CD4-positive, alpha-beta T cell treated with Interleukin-17A for 1 hour (primary cell): ENCODE results near the gene ENPEP.
"Not testable (repeated sequence)": the region's sequence is repeated elsewhere in the genome, so short reads cannot be mapped to it uniquely, and the experiment has no call there.

ENCODE experiments used
- DNase-seq: peaks from one replicate; pipeline ENCODE4 v3.0.0-alpha.2; 2020

Gene ENPEP

DNA sequence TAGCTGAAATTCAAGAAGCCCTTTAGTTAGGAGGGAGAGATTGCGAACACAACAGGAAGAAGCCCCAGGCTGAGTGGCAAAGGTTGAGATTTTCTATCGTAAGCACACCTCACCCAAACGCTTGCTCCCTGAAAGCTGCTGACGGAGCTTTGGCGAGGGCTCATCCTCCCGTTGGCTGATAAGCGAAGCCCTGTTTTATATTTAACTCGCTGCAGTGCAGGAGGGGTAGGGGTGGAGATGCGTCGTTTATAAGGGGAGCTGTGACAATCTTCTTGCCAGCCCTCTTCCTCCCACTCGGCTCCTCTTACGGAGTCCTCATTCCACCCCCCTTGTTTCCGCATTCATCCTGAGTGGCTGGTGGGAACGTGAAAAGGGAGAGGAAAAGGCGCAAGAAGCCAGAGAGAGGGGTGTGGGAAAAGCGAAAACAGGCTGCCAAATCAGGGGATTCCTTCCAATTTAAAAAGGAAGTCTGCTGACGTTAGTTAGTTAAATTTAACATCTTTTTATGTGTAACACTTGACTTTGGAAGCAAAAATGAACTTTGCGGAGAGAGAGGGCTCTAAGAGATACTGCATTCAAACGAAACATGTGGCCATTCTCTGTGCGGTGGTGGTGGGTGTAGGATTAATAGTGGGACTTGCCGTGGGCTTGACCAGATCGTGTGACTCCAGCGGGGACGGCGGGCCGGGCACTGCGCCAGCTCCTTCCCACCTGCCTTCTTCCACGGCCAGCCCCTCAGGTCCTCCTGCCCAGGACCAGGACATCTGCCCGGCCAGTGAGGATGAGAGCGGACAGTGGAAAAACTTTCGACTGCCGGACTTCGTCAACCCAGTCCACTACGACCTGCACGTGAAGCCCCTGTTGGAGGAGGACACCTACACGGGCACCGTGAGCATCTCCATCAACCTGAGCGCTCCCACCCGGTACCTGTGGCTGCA, at the start of gene ENPEP:
Gene ENPEP, plus strand, starts transcription at position 275 of the 938 bp plus-strand sequence. Its CDS starts 260 bp downstream, at position 535.
- DNase-seq: no peak

DNA sequence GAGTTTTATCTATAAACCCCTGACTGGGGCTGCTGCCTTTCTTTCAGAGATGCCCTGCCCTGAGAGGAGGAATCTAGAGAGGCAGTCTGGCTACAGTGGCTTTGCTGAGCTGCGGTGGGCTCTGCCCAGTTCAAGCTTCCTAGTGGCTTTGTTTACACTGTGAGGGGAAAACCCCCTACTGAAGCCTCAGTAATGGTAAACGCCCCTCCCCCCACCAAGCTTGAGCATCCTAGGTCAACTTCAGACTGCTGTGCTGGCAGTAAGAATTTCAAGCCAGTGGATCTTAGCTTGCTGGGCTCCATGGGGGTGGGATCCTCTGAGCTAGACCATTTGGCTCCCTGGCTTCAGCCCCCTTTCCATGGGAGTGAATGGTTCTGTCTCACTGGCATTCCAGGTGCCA, 44.1 kb upstream of the ENPEP start:
- not testable (repeated sequence) for DNase-seq

DNA sequence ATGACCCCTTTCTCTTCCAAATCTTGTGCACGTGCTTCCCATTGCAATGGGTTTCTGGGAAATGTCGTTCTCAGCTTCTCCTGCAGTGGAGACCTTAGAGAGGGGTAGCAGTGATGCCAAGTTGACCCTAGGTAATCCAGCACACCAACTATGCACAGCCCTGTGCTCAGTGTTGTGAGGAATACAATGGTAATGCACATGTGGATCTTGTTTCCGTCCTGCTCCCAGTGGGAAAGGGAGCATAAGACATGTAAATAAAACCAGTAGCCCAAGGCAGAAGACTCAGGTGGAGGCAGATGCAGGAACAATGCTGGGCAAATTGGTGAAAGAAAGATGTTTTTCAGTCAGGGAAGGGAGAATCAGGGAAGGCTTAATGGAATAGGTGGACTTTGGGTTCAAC, 38.7 kb upstream of the ENPEP start:
- not testable (repeated sequence) for DNase-seq

- DNase-seq: not testable (repeated sequence)
Observed at GRCh38 chr4:110439209-110439608, 36.7 kb upstream of the ENPEP start.

- DNase-seq: no peak
Observed at GRCh38 chr4:110442309-110442708, 33.6 kb upstream of the ENPEP start.

DNA sequence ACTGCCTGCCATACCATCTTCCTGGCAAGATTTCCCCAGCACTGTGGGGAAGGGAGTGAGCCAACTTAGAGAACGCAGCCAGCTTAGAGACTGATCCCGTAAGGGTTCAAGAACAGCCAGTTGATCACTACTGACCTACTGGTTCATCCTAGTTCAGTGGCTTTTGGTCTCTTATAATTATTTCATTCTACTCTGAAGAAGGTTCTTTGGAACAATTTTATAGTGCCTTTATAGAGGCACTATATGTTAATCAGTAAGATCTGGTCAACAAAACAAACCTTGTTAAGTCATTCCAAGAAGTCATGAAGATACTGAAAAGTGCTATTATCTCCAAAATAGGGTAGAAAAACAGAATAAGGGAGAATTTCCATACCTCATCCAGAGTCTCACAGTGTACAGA, 33.2 kb upstream of the ENPEP start:
- DNase-seq: no peak

DNA sequence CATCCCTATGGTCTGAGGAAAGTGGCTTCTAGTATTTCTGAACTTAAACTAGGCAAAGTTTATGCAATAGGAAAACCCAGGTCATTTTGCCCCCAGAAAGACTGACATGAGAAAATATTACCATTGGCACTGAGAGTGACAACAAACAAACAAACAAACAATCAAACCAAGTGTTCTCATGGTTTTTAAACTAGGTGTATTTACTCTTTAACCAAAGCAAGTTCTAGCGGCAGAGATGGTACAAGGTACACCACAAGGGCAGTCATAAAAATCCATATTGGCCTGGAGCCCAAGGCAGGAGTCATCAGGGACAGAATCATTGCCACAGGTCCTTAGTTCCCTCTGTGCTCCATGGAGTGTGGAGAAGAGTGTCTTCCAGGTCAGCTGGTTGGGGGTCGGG, 26.0 kb upstream of the ENPEP start:
- DNase-seq: no peak

GRCh38 chr4:110452546-110452945, 23.4 kb upstream of the ENPEP start:
- DNase-seq: no peak

DNA sequence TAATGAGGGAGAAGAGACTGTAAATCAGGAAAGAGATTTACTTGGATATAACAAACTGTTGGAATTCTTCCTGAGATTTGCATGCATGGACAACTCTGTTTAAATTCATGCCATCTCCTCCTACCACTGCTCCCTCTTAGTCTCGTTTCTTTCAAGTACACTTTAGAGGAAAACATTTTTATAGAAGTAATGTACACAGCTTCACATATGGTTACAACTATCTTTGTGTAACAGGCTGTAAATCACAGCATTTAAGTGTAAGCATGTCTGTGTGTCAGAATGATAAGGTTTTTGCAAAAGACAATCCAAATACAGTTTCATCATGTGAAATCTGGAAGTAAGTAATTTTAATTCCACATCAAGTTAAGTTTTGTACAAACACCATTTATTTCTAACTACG, 21.5 kb upstream of the ENPEP start:
- DNase-seq: no peak

- DNase-seq: no peak
Observed at GRCh38 chr4:110458494-110459266, 17.3 kb upstream of the ENPEP start.

DNA sequence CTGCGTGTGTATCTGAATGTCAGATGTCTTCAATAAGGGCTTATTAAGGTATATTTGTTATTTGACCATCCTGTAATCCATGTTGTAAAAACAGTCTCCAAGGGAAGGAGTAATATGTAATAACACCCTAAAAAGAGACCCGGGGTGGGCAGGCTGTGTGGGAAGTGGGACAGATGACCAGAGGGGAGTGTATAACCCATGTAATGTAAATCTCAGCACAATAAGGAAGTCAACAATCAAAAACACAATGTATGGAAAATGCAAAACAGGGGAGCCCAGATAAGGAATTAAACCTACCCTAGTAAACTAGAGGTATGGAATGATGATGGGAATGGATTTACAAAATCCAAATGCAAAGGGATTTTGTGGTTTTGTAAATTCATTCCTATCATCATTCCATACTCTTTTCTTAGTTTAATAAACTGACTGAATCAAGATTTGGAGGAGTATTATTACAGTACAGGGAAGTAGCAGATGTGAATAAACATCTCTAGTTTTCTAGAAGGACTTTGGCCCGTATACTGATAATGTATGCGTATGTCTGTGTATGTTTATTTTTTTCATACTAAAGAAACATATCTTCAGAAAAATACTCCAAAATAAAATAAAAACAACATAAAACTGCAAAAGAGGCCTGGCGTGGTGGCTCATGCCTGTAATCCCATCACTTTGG, 15.7 kb upstream of the ENPEP start:
- no peak for DNase-seq

DNA sequence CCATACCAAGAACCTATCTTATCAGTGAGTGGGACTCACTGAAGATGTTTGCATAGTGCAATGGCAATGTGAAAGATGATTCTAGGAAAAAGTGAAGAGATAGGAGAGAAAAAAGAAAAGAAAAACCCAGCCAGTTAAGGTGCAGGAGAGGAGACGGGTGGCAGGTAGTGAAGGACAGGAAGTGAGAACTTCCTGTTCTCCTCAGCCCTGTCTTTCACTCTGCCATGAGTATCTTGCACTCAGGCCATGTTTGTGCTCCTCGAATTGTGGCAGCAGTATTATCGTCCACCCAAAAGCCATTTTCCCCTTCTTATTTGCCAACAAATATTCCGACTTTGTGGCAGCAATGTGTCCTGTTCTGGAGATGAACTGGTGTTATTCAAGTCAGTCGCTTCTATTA, 8.6 kb upstream of the ENPEP start:
- DNase-seq: no peak

DNA sequence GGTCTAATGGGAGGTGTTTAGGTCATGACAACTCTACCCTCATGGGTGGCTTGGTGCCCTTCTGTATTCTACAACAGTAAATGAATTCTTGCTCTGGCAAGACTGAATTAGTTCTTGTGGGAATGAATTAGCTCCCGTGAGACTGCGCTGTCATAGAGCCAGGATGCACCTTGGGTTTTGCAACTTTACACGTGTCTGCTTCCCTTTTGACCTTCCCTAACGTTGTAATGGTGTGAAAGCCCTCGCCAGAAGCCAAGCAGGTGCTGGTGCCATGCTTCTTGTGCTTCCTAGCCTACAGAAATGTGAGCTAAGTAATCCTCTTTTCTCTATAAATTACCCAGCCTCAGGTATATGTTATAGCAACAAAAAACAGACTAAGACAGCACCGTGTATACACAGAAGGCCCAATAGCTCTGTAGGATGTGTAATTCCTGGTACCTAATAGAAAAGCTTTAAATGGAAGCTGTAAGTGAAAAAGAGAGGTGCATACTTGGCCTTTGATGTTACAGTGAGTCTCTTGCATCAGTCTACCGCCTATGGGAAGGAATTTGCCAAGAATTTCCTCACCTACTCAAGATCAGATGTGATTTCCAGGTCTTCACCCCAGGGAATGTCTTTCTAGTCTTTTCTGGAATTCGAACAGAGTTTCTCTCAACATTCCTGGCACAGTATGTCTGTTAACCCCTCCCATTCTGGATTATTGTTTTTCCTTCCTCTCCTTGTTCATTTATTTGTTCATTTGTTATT, 3.2 kb upstream of the ENPEP start:
- no peak for DNase-seq

DNA sequence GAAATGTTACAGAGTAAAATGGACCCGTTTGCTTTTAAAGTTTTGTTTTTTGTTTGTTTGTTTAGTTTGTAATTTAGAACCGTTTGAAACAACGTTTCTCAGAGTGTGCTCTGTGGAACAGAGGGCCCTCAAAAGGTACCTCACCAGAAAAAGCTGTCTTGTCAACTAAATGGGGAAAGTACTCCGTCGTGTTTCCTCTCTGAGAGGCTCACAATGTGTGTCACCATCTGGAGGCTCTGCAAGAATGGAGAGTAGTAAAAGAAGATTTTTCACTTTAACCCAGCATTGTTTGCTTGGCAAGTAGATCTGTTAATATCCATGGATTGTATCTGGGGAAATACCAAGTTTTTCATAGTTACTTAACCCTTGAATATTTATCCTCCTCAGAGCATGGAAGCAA, 1.5 kb upstream of the ENPEP start:
- no peak for DNase-seq

GRCh38 chr4:110475080-110475479, 875 bp upstream of the ENPEP start:
- not testable (repeated sequence) for DNase-seq

GRCh38 chr4:110477836-110478235, 1.9 kb downstream of the ENPEP start:
- no peak for DNase-seq

GRCh38 chr4:110480031-110480549, 4.1 kb downstream of the ENPEP start:
- DNase-seq: no peak

DNA sequence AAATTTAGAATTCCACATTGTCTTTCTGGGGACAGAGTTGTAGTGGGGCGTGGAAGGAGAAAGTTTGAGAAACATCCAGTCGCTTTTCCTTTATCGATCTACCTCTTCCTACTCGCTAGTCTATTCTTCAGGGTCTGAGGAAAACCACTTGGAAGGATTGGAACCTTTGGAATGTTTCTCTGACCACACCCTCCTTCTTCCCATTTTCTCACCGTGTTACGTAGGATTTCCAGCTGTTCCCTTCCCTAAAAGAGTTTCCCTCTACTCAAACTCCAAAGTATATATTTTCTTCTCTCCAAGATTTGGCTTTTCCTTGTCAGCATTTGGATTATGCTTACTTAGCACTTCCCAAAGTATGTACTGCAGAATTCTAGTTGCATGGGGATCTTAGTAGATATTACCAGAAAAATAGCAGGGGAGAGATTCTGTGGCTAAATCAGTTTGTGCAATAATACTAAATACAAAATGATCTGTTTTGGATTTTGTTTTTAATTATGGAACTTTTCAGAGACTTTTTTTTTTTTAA, 4.9 kb downstream of the ENPEP start:
- no peak for DNase-seq

DNA sequence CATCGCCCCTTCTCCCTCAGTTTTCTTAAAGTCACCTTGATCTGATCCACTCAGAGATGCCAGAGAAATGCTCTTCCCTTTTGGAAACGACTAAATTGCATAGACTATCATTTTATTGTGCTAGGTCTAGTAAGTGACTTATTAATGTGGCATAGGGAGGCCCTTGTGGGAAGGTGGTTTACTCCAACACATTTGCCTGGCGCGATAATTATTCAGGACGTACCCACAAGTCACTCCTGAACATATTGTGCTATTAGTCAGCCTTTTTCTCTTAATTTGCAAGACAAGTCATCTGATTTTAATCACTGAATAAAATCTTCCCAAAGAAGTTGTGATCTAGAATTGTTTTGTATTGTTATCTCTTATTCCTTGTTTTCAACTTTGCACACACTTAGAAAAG, 7.6 kb downstream of the ENPEP start:
- no peak for DNase-seq

GRCh38 chr4:110484029-110484428, 8.1 kb downstream of the ENPEP start:
- DNase-seq: no peak

DNA sequence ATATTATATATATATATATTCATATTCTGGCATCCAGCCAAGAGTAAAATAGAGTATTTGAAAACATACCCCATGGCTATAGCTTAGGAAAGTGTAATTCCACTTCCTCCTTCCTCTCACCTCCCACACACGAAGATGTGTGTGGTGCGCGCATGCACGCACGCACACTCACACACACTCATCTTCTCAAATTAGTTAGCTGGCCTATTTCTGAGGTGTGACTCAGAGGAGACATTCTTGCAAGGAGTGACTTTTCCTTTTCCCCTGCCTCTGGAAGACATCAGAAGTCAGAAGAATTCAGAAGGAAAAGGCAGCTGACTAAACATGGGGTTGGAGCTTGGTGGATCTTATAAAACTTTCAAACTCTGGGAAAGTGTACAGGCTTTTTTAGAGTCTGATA, 8.8 kb downstream of the ENPEP start:
- DNase-seq: no peak

DNA sequence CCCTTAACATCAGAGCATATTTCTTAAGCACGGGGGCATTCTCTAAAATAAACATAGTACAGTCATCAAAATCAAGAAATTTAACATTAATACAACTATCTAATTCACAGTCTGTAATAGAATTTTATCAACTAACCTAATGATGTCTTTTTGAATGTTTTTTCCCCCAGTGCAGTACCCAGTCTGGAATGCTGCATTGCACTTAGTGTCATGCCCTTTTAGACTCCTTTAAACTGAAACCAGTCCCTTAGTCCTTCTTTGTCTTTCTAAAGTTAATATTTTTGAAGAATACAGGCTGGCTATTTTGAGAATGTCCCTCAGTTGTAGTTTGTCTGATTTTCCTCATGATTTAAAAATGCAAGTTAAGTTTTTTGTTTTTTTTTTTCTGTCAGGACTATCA, 9.5 kb downstream of the ENPEP start:
- no peak for DNase-seq
